Measurements from ENCODE around the gene LRRC70. TPM values are rescaled to one million over a fixed set of nuclear protein-coding genes. Genes with fewer than 3 reads are reported as not detected.

The LRRC70 gene
- polyA plus RNA-seq, 3 donors: 4.9 to 6.9 (median 5.9) TPM

- no peak for DNase-seq (ENCODE audit: extremely low read depth in 1 of 11, low read depth in 9 of 11, low spot score in 4 of 11)
Observed at GRCh38 chr5:62568800-62569432, 9.7 kb upstream of the LRRC70 start.

- no peak for DNase-seq (ENCODE audit: extremely low read depth in 1 of 11, low read depth in 9 of 11, low spot score in 4 of 11)
Observed at GRCh38 chr5:62569470-62569869, 9.1 kb upstream of the LRRC70 start.

GRCh38 chr5:62572918-62573514, 5.6 kb upstream of the LRRC70 start:
- no peak for DNase-seq (ENCODE audit: extremely low read depth in 1 of 11, low read depth in 9 of 11, low spot score in 4 of 11)

- no peak for DNase-seq (ENCODE audit: extremely low read depth in 1 of 11, low read depth in 9 of 11, low spot score in 4 of 11)
Observed at GRCh38 chr5:62574599-62574998, 4.0 kb upstream of the LRRC70 start.

GRCh38 chr5:62575066-62575465, 3.6 kb upstream of the LRRC70 start:
- DNase-seq (ENCODE audit: extremely low read depth in 1 of 11, low read depth in 9 of 11, low spot score in 4 of 11): no peak

GRCh38 chr5:62575489-62575888, 3.1 kb upstream of the LRRC70 start:
- no peak for DNase-seq (ENCODE audit: extremely low read depth in 1 of 11, low read depth in 9 of 11, low spot score in 4 of 11)

GRCh38 chr5:62576570-62577170, 1.9 kb upstream of the LRRC70 start:
- no peak for DNase-seq (ENCODE audit: extremely low read depth in 1 of 11, low read depth in 9 of 11, low spot score in 4 of 11)

GRCh38 chr5:62577488-62577887, 1.1 kb upstream of the LRRC70 start:
- DNase-seq (ENCODE audit: extremely low read depth in 1 of 11, low read depth in 9 of 11, low spot score in 4 of 11): no peak

- no peak for DNase-seq (ENCODE audit: extremely low read depth in 1 of 11, low read depth in 9 of 11, low spot score in 4 of 11)
Observed at GRCh38 chr5:62579761-62580160, 1.1 kb downstream of the LRRC70 start.

GRCh38 chr5:62581836-62582597, 3.4 kb downstream of the LRRC70 start:
- no peak for DNase-seq (ENCODE audit: extremely low read depth in 1 of 11, low read depth in 9 of 11, low spot score in 4 of 11)

- DNase-seq (ENCODE audit: extremely low read depth in 1 of 11, low read depth in 9 of 11, low spot score in 4 of 11): no peak
Observed at GRCh38 chr5:62584391-62584790, 5.8 kb downstream of the LRRC70 start.

GRCh38 chr5:62585306-62585705, 6.7 kb downstream of the LRRC70 start:
- no peak for DNase-seq (ENCODE audit: extremely low read depth in 1 of 11, low read depth in 9 of 11, low spot score in 4 of 11)

- DNase-seq (ENCODE audit: extremely low read depth in 1 of 11, low read depth in 9 of 11, low spot score in 4 of 11): no peak
Observed at GRCh38 chr5:62585751-62586150, 7.1 kb downstream of the LRRC70 start.

GRCh38 chr5:62587737-62588136, 9.1 kb downstream of the LRRC70 start:
- DNase-seq (ENCODE audit: extremely low read depth in 1 of 11, low read depth in 9 of 11, low spot score in 4 of 11): no peak

GRCh38 chr5:62588668-62589067, 10.0 kb downstream of the LRRC70 start:
- DNase-seq (ENCODE audit: extremely low read depth in 1 of 11, low read depth in 9 of 11, low spot score in 4 of 11): no peak

- DNase-seq (ENCODE audit: extremely low read depth in 1 of 11, low read depth in 9 of 11, low spot score in 4 of 11): no peak
Observed at GRCh38 chr5:62589504-62589903, 10.9 kb downstream of the LRRC70 start.

GRCh38 chr5:62590387-62590786, 11.8 kb downstream of the LRRC70 start:
- DNase-seq (ENCODE audit: extremely low read depth in 1 of 11, low read depth in 9 of 11, low spot score in 4 of 11): no peak

- DNase-seq (ENCODE audit: extremely low read depth in 1 of 11, low read depth in 9 of 11, low spot score in 4 of 11): no peak
Observed at GRCh38 chr5:62592558-62592957, 13.9 kb downstream of the LRRC70 start.

- no peak for DNase-seq (ENCODE audit: extremely low read depth in 1 of 11, low read depth in 9 of 11, low spot score in 4 of 11)
Observed at GRCh38 chr5:62593331-62593730, 14.7 kb downstream of the LRRC70 start.

GRCh38 chr5:62594364-62594984, 15.9 kb downstream of the LRRC70 start:
- no peak for DNase-seq (ENCODE audit: extremely low read depth in 1 of 11, low read depth in 9 of 11, low spot score in 4 of 11)

Data from renal cortex interstitium (tissue), 11 donors.